NT2/D1 (cell line): ENCODE results near the gene FRMPD1.
"Not testable (repeated sequence)": the region's sequence is repeated elsewhere in the genome, so short reads cannot be mapped to it uniquely, and the experiment has no call there.

ENCODE experiments used
- DNase-seq: peaks from one replicate; pipeline ENCODE4 v3.0.0-alpha.2; 2011; ENCODE audit warnings: low read depth, low spot score
- H3K27me3 ChIP-seq: 2 replicates; pipeline ENCODE4 v1.6.0; 2011; ENCODE audit warnings: mild to moderate bottlenecking; ENCODE audit not compliant: insufficient read length, insufficient read depth
- H3K36me3 ChIP-seq: 2 replicates; pipeline ENCODE4 v1.6.1; 2011; ENCODE audit warnings: mild to moderate bottlenecking, low read length, mixed read lengths; ENCODE audit not compliant: insufficient read depth, insufficient read length
- H3K4me1 ChIP-seq: 2 replicates; pipeline ENCODE4 v1.5.1; 2011; ENCODE audit not compliant: insufficient read depth, insufficient read length
- H3K4me3 ChIP-seq: 2 replicates; pipeline ENCODE4 v1.5.1; 2011; ENCODE audit warnings: low read depth; ENCODE audit not compliant: insufficient read length
- H3K9ac ChIP-seq: 2 replicates; pipeline ENCODE4 v1.6.0; 2011; ENCODE audit warnings: low read depth; ENCODE audit not compliant: insufficient read length
- H3K9me3 ChIP-seq: 2 replicates; pipeline ENCODE4 v1.5.1; 2011; ENCODE audit warnings: mild to moderate bottlenecking, low read length; ENCODE audit not compliant: insufficient read depth
- SUZ12 ChIP-seq: IDR thresholded peaks from 2 replicates; pipeline ENCODE4 v1.6.1; 2011; ENCODE audit not compliant: insufficient read length, insufficient read depth; ENCODE audit errors: extremely low read depth
- YY1 ChIP-seq: IDR thresholded peaks from 2 replicates; pipeline ENCODE4 v1.6.1; 2011; ENCODE audit not compliant: insufficient read length, insufficient read depth
- ZNF274 ChIP-seq: IDR thresholded peaks from 2 replicates; pipeline ENCODE4 v1.6.1; 2011; ENCODE audit warnings: mild to moderate bottlenecking, low read depth, low read length

The FRMPD1 gene

DNA sequence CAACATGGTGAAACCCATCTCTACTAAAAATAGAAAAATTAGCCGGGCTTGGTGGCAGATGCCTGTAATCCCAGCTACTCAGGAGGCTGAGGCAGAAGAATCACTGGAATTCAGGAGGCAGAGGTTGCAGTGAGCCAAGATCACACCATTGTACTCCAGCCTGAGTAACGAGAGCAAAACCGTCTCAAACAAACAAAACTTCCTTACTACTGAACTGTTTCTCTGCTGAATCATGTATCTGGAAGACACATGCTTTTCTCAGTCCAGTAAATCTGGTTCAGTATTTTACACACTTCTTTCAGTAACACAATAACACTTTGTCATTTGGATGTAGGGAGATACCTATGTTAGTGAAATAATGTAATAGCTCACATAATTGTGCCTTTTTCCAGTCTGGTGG is 110.8 kb downstream of the FRMPD1 start:
- no peak overlapping the region for H3K9ac ChIP-seq
- no peaks in the 10 kb centered on the region for H3K4me1 ChIP-seq
- no peaks in the 10 kb centered on the region for H3K27me3 ChIP-seq
- H3K4me3 ChIP-seq = no peak overlapping the region
- H3K9me3 ChIP-seq = no peaks in the 10 kb centered on the region
- no peak for TF ChIP-seq YY1
- no peak for TF ChIP-seq SUZ12
- no peak for TF ChIP-seq ZNF274
- DNase-seq = no peak
- H3K36me3 ChIP-seq = peaks cover 7% of the 10 kb centered on the region

DNA sequence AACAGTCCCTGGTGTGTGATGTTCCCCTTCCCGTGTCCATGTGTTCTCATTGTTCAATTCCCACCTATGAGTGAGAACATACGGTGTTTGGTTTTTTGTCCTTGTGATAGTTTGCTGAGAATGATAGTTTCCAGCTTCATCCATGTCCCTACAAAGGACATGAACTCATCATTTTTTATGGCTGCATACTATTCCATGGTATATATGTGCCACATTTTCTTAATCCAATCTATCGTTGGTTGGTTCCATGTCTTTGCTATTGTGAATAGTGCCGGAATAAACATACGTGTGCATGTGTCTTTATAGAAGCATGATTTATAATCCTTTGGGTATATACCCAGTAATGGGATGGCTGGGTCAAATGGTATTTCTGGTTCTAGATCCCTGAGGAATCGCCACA is 114.5 kb downstream of the FRMPD1 start:
- H3K36me3 ChIP-seq, H3K4me1 ChIP-seq, DNase-seq, H3K9me3 ChIP-seq, H3K4me3 ChIP-seq, H3K27me3 ChIP-seq, H3K9ac ChIP-seq: not testable (repeated sequence)

DNA sequence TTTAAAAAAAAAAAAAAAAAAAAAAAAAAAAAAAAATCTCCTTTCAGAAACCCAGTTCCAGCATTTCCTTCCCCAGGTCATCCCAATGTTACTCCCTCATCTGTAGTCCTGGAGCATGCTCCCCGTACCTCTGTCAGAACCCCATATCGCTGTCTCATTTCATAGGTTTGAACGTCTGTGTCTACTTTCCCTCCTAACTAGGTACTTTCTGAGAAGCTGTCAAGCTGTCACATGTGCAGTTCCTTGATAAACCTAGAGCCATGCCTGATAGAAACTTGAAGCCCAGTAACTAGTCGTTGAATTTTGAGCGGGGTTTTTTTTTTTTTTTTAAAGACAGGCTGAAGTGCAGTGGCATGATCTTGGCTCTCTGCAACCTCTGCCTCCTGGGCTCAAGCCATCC is 118.6 kb downstream of the FRMPD1 start:
- no peaks in the 10 kb centered on the region for H3K27me3 ChIP-seq
- H3K9me3 ChIP-seq = no peaks in the 10 kb centered on the region
- TF ChIP-seq ZNF274 (no peak), YY1 (no peak), SUZ12 (no peak)
- H3K36me3 ChIP-seq = peaks cover 38% of the 10 kb centered on the region
- no peak for DNase-seq
- H3K9ac ChIP-seq = no peak overlapping the region
- no peaks in the 10 kb centered on the region for H3K4me1 ChIP-seq
- H3K4me3 ChIP-seq = no peak overlapping the region

GRCh38 chr9:37769995-37770394 is 119.2 kb downstream of the FRMPD1 start:
- no peaks in the 10 kb centered on the region for H3K9me3 ChIP-seq
- no peak overlapping the region for H3K9ac ChIP-seq
- no peak for TF ChIP-seq SUZ12
- no peak for TF ChIP-seq YY1
- H3K36me3 ChIP-seq = peaks cover 41% of the 10 kb centered on the region
- H3K4me1 ChIP-seq = no peaks in the 10 kb centered on the region
- no peaks in the 10 kb centered on the region for H3K27me3 ChIP-seq
- DNase-seq = no peak
- H3K4me3 ChIP-seq = no peak overlapping the region

DNA sequence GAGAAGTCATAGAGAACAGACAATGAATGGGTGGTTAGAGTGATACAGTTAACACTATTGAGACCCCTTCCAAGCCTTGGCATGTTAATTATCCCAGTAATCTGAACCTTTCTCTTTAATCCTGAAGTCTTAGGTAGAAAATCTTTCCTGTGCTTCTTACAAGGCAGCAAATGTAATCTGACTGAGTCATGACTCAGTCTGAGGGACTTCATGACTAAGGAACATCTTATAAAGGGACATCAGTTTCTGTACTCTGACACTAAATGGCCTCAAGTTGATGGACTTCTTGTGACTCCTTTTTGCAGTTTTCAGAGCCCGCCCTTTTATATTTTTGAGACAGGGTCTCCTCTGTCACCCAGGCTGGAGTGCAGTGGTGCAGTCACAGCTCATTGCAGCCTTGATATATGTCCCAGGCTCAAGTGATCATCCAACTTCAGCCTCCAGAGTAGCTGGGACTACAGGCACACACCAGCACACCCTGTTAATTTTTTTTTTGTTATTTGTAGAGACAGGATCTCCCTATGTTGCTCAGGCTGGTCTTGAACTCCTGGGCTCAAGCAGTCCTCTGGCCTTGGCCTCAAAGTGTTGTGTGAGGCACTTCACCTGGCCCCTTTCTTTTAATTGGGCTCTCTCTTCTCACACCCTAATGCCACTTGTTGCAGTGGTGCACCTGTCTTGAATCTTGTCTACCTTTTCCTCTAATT is 124.6 kb downstream of the FRMPD1 start:
- H3K4me1 ChIP-seq = no peaks in the 10 kb centered on the region
- H3K4me3 ChIP-seq = no peak overlapping the region
- H3K36me3 ChIP-seq = peaks cover 84% of the 10 kb centered on the region
- no peak for TF ChIP-seq YY1
- no peak for TF ChIP-seq ZNF274
- TF ChIP-seq SUZ12 = no peak
- no peaks in the 10 kb centered on the region for H3K9me3 ChIP-seq
- H3K9ac ChIP-seq = no peak overlapping the region
- no peak for DNase-seq
- H3K27me3 ChIP-seq = no peaks in the 10 kb centered on the region

DNA sequence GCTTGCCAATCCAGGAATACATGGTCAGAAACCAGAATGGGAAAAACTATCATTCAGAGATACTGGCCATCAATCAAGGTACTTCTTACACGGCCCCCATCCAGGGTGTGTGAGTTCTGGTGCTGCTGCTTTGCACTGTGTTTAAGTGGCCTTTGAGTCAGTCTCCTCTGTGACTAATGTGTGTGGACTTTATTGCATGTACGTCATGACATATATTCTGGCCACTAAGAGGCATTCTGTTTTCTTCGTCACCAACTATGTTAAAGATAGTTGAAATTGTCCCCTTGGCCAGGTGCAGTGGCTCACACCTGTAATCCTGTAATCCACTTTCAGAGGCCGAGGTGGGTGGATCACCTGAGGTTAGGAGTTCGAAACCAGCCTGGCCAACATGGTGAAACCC is 125.6 kb downstream of the FRMPD1 start:
- H3K36me3 ChIP-seq = peaks cover 88% of the 10 kb centered on the region
- no peak for DNase-seq

DNA sequence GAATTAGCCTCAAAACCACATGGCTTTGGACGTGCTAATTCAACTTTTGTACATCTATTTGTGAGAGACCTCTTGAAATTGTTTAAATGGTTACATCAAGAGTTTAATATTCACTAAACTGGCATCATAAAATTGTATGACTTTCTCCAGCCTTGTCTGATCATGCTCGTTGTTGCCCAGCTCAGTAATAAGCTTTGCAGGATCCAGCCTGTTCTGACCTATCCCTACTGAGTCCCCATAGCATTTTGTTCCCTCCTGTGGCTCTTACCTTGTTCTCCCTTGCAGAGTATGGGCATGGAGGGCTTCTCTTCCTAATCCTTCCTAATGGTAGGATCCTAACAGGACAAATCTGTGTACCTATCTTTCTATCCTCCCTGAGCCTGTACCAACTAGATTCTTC is 127.8 kb downstream of the FRMPD1 start:
- H3K27me3 ChIP-seq = no peaks in the 10 kb centered on the region
- peaks cover 91% of the 10 kb centered on the region for H3K36me3 ChIP-seq
- H3K4me3 ChIP-seq = no peak overlapping the region
- H3K4me1 ChIP-seq = no peaks in the 10 kb centered on the region
- H3K9me3 ChIP-seq = no peaks in the 10 kb centered on the region
- H3K9ac ChIP-seq = no peak overlapping the region
- DNase-seq = no peak
- no peak for TF ChIP-seq YY1

More for the DNA sequence above, 125.6 kb downstream of the FRMPD1 start:
- no peaks in the 10 kb centered on the region for H3K4me1 ChIP-seq
- H3K9me3 ChIP-seq = no peaks in the 10 kb centered on the region
- H3K4me3 ChIP-seq = no peak overlapping the region
- no peak for TF ChIP-seq YY1
- TF ChIP-seq ZNF274 = no peak
- no peak for TF ChIP-seq SUZ12
- H3K9ac ChIP-seq = no peak overlapping the region
- H3K27me3 ChIP-seq = no peaks in the 10 kb centered on the region

DNA sequence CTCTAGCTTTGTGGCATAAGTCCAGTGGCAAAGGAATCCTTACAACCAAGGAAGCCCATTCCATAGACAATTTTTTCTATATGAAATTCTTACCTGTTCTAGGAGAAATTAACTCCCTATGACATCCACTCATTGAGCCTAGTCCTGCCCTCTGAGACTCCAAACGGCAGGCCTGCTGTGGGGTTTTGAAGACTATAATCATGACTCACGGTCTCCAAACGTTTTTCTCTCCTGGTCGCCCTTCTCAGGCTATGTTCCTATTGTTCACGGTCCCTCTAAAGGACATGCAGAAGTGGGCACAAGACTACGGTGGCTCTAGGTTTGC is 133.5 kb downstream of the FRMPD1 start:
- H3K9me3 ChIP-seq = no peaks in the 10 kb centered on the region
- peaks cover 50% of the 10 kb centered on the region for H3K36me3 ChIP-seq
- H3K9ac ChIP-seq = peak overlapping the region; percentile 99
- no peaks in the 10 kb centered on the region for H3K27me3 ChIP-seq
- H3K4me1 ChIP-seq = no peaks in the 10 kb centered on the region
- H3K4me3 ChIP-seq = peak overlapping the region; percentile 99
- DNase-seq = no peak
- TF ChIP-seq SUZ12 = no peak
- TF ChIP-seq ZNF274 = no peak
- TF ChIP-seq YY1 = no peak
